GM18951 (cell line): ENCODE results near the gene DYNC2I2.
"Not testable (repeated sequence)": the region's sequence is repeated elsewhere in the genome, so short reads cannot be mapped to it uniquely, and the experiment has no call there.

Experiments
- POLR2A ChIP-seq: IDR thresholded peaks from 4 replicates; pipeline ENCODE4 v1.6.1; 2011; ENCODE audit warnings: mild to moderate bottlenecking; ENCODE audit not compliant: insufficient read length, insufficient read depth; ENCODE audit errors: extremely low read depth
- in situ Hi-C: fragments of 300-500 bp; cut with MboI; formaldehyde crosslinking; loops from one replicate; pipeline ENCODE4 v1.12.0; 2022; ENCODE audit warnings: low sequenced_read_pairs, mixed read lengths, inconsistent platforms; ENCODE audit not compliant: unreplicated experiment

DYNC2I2 gene

GRCh38 chr9:128657796-128658195, 1.1 kb upstream of the DYNC2I2 start:
- TF ChIP-seq POLR2A: no peak
- in situ Hi-C loops: no loop called here

- TF ChIP-seq POLR2A: no peak
- in situ Hi-C loops: no loop called here
Measured at GRCh38 chr9:128657344-128657704, 677 bp upstream of the DYNC2I2 start.

- in situ Hi-C loops: no loop called here
- no peak for TF ChIP-seq POLR2A
Measured at GRCh38 chr9:128654481-128654880, 2.2 kb downstream of the DYNC2I2 start.

GRCh38 chr9:128653908-128654307, 2.7 kb downstream of the DYNC2I2 start:
- in situ Hi-C loops: no loop called here
- TF ChIP-seq POLR2A: no peak

GRCh38 chr9:128651798-128652197, 4.8 kb downstream of the DYNC2I2 start:
- in situ Hi-C loops: no loop called here
- TF ChIP-seq POLR2A: no peak

- in situ Hi-C loops: not testable (repeated sequence)
Measured at GRCh38 chr9:128648206-128648605, 8.4 kb downstream of the DYNC2I2 start.

- in situ Hi-C loops: no loop called here
- TF ChIP-seq POLR2A: no peak
Measured at GRCh38 chr9:128643519-128644300, 12.9 kb downstream of the DYNC2I2 start.

- in situ Hi-C loops: no loop called here
Measured at GRCh38 chr9:128642675-128643245, 13.9 kb downstream of the DYNC2I2 start.

GRCh38 chr9:128640603-128641002, 16.0 kb downstream of the DYNC2I2 start:
- no peak for TF ChIP-seq POLR2A
- in situ Hi-C loops: no loop called here

More at GRCh38 chr9:128642675-128643245, 13.9 kb downstream of the DYNC2I2 start:
- TF ChIP-seq POLR2A: no peak

GRCh38 chr9:128638580-128638979, 18.1 kb downstream of the DYNC2I2 start:
- in situ Hi-C loops: no loop called here
- TF ChIP-seq POLR2A: no peak

GRCh38 chr9:128637656-128638055, 19.0 kb downstream of the DYNC2I2 start:
- in situ Hi-C loops: no loop called here
- no peak for TF ChIP-seq POLR2A

- in situ Hi-C loops: no loop called here
- no peak for TF ChIP-seq POLR2A
Measured at GRCh38 chr9:128636556-128637530, 19.8 kb downstream of the DYNC2I2 start.

GRCh38 chr9:128636024-128636390, 20.6 kb downstream of the DYNC2I2 start:
- in situ Hi-C loops: no loop called here
- no peak for TF ChIP-seq POLR2A

GRCh38 chr9:128635266-128636023, 21.2 kb downstream of the DYNC2I2 start:
- in situ Hi-C loops: no loop called here
- no peak for TF ChIP-seq POLR2A
